Activated CD4-positive, alpha-beta T cell treated with anti-CD3 and anti-CD28 coated beads, Interleukin-2, amount 50 U/mL, for 4 hours (primary cell): ENCODE measurements around the gene GRAMD2A.

Experiments used
- DNase-seq, 2 experiments: peaks; one replicate each; pipeline ENCODE4 v3.0.0-alpha.2; 2020

The GRAMD2A gene

GRCh38 chr15:72128359-72128758 lies 69.2 kb downstream of the GRAMD2A start:
- DNase-seq: no peak

- no peak for DNase-seq
Measured at GRCh38 chr15:72127724-72128322, 69.8 kb downstream of the GRAMD2A start.

GRCh38 chr15:72124218-72124617 lies 73.4 kb downstream of the GRAMD2A start:
- no peak for DNase-seq

- peak; percentile 99 for DNase-seq
Measured at GRCh38 chr15:72118017-72118978, 79.3 kb downstream of the GRAMD2A start, which contains the start of the genes MYO9A and SENP8. MYO9A (minus strand) TSS chr15:72118150; CDS start chr15:72046563, 71,587 bp downstream. SENP8 (plus strand) TSS chr15:72118403; CDS start chr15:72139624, 21,221 bp downstream.

- peak; percentile 39 to 45 for DNase-seq
Measured at GRCh38 chr15:72117486-72118016, 80.0 kb downstream of the GRAMD2A start.

- DNase-seq: peak in 1 of 2 experiments; percentile 7
Measured at GRCh38 chr15:72116731-72117485, 80.7 kb downstream of the GRAMD2A start.

GRCh38 chr15:72113347-72114031 lies 84.1 kb downstream of the GRAMD2A start:
- DNase-seq: no peak

GRCh38 chr15:72112805-72113204 lies 84.8 kb downstream of the GRAMD2A start:
- DNase-seq: no peak

GRCh38 chr15:72112116-72112515 lies 85.5 kb downstream of the GRAMD2A start:
- no peak for DNase-seq

- no peak for DNase-seq
Measured at GRCh38 chr15:72110355-72110754, 87.2 kb downstream of the GRAMD2A start.
